ENCODE data around the gene C1orf87. TPM values are rescaled to one million over a fixed set of nuclear protein-coding genes. Genes with fewer than 3 reads are reported as not detected.

The C1orf87 gene
- total RNA-seq, 1 experiment from 2014 or later: not detected

- DNase-seq (ENCODE audit: low read depth): no peak
Measured at GRCh38 chr1:60059468-60059867, 14.1 kb downstream of the C1orf87 start.

- no peak for DNase-seq (ENCODE audit: low read depth)
Measured at GRCh38 chr1:60055336-60055735, 18.2 kb downstream of the C1orf87 start.

- DNase-seq (ENCODE audit: low read depth): no peak
Measured at GRCh38 chr1:60054374-60054773, 19.2 kb downstream of the C1orf87 start.

GRCh38 chr1:60052601-60053000 lies 21.0 kb downstream of the C1orf87 start:
- no peak for DNase-seq (ENCODE audit: low read depth)

DNA sequence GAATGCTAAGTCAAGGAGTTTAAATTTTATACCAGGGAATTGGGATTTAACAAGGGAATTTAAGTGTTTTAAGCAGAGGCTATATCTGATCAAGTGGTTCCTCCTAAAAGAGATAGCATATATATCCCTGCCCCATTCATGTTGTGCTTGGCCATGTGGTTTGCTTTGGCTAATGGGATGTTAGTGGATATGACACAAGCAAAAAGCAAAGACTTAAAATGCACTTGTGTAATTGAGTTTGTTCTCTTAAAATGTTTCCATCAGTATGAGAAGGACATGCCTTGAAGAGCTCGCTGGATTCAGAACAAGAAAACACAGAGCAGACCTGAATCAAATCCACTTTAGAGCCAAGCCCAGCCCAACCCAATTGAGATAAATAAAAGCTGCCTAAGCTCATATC lies 22.4 kb downstream of the C1orf87 start:
- no peak for DNase-seq (ENCODE audit: low read depth)

DNA sequence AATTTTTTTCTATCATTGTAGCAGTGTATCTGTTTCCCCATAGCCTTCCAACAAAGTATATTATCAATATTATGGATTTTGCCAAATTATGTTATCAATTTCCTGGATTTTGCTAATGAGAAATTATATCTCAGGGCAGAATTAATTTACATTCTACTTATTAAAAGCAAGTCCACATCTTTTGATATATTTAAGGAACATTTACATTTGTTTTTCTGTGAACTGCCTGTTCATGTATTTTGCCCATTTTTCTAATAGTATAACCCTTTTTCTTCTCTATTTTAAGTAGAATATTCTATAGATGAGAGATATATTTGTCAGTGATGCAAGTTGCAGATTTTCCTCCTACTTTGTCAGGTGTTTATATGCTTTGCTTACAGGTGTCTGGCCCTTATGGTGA lies 24.4 kb downstream of the C1orf87 start:
- no peak for DNase-seq (ENCODE audit: low read depth)

DNA sequence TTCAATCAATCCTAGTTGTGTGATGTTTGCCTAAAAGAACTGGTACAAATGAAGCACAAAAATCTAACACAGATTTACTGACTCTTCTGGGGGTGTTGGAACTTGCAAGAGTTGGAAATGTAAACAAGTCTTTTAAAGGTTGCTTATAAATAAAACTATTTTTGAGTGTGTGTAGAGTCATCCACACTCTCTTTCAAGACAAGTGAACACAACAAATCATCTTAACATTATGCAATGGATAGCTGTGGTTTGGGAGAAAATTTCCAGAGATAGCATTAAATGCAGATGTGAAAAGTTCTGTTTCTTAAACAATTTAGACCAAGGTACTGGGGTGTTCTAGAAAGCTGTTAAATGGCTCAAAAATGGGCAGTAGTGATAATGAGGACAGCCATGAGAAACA lies 28.7 kb downstream of the C1orf87 start:
- no peak for DNase-seq (ENCODE audit: low read depth)

GRCh38 chr1:60041783-60042182 lies 31.8 kb downstream of the C1orf87 start:
- DNase-seq (ENCODE audit: low read depth): no peak

GRCh38 chr1:60037669-60038068 lies 35.9 kb downstream of the C1orf87 start:
- no peak for DNase-seq (ENCODE audit: low read depth)

DNA sequence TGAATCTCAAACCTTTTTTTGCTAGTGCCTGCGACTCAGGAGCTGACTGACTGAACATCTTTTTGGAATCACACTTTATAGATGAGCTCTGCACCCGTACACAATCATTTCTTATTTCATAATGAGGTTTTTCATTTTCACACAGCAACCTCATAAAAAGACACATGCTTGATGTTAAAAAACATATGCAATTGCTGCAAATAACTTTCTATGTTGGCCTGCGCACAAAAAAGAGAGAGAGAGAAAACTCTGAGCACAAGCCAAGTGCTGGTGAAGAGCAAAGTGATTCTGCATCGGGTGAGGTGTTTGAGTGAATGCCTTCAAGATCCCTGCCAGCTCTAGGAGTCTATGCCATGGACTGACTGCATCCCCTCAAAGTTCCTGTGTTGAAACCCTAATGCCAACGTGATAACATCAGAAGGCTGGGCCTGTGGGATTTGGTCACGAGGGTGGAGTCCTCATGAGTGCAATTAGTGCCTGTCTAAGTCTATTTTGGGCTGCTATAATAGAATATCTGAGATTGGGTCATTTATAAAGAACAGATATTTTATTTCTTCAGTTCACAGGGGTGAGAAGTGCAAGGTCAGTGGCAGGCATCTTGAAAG lies 36.6 kb downstream of the C1orf87 start:
- no peak for DNase-seq (ENCODE audit: low read depth)

DNA sequence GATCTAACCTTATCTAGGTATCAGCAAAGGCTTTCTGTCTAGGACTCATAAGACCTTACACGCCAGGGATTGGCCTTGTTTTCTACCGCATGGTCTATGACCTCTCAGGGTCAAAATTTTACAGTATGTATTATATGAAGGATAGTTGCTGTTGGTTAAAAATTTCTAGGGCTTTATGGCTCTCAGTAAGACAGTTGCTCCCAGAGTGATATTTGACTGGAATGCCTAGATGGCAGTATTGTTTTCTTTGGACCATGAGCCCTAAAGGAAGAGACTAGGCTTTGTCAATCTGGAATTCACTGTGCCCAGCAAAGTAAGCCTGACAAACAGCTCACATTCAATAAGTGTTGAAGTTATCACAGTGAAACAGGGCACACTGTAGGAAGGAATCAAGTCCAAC lies 37.6 kb downstream of the C1orf87 start:
- DNase-seq (ENCODE audit: low read depth): no peak

DNA sequence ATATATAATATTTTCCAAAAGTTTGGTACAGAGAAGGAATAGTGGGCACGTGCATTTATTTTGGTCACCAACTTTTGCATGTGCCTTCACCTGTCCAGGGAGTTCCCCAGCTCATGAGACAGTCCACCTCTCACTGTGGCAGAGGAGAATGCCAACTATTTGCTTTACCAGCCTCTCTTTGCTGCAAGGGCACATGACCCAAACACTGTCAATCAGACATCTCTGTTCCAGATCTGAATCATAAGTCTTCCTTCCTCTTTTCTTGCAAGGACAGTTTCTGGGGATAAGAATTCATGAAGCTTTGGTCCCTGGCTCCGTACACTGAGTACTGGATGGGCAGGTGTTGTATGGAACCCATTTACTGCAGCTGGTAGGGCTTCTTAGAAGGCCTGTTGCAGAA lies 38.6 kb downstream of the C1orf87 start:
- no peak for DNase-seq (ENCODE audit: low read depth)

- no peak for DNase-seq (ENCODE audit: low read depth)
Measured at GRCh38 chr1:60033066-60033465, 40.5 kb downstream of the C1orf87 start.

GRCh38 chr1:60031146-60031545 lies 42.4 kb downstream of the C1orf87 start:
- DNase-seq (ENCODE audit: low read depth): no peak

- no peak for DNase-seq (ENCODE audit: low read depth)
Measured at GRCh38 chr1:60025552-60025951, 48.0 kb downstream of the C1orf87 start.

DNA sequence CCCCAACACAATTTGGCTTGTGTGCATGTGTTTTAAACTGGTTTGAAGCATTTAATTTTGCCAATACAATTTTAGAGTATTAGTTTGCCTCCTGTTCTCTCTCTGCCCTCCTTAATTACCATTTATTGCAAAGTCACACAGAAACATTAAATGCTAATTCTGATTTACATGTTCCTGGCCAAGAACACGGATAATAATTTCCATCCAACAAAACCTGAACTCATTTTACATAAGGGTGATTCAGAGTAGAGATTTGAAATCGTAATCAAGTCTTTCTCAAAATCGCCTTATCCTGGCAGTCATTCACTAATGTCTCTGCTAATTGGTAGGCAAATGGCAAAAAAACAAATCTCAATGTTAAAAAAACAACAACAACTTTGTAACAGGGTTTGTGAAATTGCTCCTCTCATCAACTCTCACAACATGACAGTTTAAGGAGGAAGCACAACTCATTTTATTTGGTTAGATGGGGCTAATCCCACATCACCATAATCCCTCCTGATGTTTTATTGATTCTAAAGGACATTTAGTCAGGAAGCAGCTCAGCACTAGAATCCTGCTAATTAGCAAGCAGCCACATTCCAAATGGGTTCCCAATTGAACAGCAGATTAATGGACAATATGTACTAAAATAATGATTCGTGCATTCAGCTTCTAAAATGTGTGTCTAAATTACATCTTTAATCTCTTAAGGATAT lies 55.9 kb downstream of the C1orf87 start:
- DNase-seq (ENCODE audit: low read depth): no peak

- no peak for DNase-seq (ENCODE audit: low read depth)
Measured at GRCh38 chr1:60010690-60011089, 62.9 kb downstream of the C1orf87 start.

DNA sequence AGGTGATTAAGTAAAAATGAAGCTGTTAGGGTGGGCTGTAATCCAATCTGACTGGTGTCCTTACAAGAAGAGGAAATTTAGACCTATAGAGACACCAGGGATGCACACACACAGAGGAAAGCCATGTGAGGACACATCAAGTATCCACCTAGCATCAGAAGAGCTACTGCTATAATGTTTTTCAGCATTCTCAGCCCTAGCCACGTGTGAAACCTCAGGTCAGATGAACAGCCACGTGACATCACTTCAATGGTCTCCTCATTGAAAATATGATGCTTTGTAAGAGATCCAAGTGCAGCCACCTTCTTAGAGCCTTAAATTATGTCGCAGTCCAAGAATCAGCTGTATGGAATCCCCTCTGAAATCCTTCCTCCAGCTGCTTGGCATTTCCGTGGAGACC lies 65.1 kb downstream of the C1orf87 start:
- DNase-seq (ENCODE audit: low read depth): no peak

- DNase-seq (ENCODE audit: low read depth): no peak
Measured at GRCh38 chr1:60000625-60001024, 72.9 kb downstream of the C1orf87 start.

DNA sequence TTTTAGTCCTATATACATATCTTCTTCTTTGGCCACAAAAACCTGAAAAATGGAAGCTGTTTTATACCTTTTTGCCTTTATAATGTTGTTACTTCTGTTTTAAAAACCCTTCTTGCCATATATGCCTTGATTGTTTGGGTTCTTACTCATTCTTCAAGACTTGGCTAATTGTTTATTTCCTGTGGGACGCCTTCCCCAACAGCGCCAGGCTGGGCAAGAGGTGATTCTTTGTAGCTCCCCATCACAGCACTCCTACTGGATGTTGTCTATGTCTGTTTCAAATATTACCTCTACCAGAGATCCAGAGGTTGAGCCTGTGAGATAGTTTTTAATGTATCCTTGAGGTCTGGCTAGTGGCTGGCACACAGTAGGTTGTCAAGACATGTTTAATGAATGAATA lies 73.8 kb downstream of the C1orf87 start:
- DNase-seq (ENCODE audit: low read depth): no peak

DNA sequence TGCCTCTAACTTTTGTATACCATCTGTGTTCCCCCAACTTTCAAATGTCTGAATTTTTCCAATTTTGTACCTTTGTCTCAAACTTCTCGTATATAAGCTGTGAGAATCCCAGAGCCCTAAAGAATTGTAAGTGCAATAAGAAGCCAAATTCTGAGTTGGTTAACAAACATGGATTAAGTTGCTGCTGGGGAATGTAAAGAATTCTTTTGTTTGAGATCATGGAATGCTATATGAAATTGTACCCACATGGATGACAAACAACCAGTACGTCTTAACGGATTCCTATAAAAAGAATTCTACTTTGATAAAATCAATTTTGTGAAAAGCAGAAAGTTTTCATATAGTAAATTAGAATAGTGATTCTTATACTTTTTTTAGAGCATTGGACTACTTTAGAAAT lies 74.6 kb downstream of the C1orf87 start:
- DNase-seq (ENCODE audit: low read depth): no peak

DNA sequence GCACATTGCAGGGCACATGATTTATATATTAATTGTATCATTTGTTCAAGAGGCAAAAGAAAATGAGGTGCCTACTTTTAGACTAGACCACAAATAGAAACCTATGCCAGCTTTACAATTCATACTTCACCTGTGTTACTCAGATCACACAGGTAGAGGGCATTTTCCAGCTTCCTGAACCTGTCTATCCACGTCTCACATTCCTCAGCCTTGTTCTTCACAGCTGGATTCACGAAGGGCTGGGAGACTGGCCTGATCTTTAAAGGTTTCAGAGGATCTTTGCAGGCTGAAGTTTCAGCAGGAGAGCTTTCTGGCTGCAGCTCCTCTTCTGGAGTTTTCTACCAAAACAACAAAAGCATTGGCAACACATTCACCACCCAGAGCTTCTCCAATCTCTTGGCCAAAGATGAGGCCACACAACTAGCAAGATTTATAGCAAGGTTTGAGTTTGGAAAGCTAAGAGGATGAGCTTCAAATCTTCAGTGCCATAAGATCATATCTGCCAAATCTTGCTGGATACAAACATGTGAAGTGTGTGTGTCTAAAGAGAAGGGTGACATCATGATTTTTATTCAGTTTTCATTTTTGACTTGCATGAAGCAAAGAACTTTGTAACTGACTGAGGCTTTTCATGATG lies 76.0 kb downstream of the C1orf87 start:
- no peak for DNase-seq (ENCODE audit: low read depth)

Measured in RPMI7951 (cell line).